OCI-LY3 (cell line): ENCODE data around the gene CYYR1.

Experiments
- H2AFZ ChIP-seq: fragments of 200-600, 300-600 bp; shearing (Covaris generic); 2 replicates; pipeline ENCODE4 v1.6.0; 2014; ENCODE audit warnings: antibody characterized with exemption, low read depth, low read length
- H3K27ac ChIP-seq: fragments of 200-600, 300-600 bp; sonication (generic); 2 replicates; pipeline ENCODE4 v1.5.1; 2014; ENCODE audit warnings: mild to moderate bottlenecking, low read length, moderate library complexity, mixed read lengths
- H3K27me3 ChIP-seq: fragments of 200-600, 300-600 bp; sonication (generic); 2 replicates; pipeline ENCODE4 v1.6.1; 2014; ENCODE audit warnings: low read depth, low read length, mixed read lengths
- H3K36me3 ChIP-seq: fragments of 200-600, 300-600 bp; sonication (generic); replicated peaks from 2 replicates; pipeline ENCODE3; 2014; ENCODE audit warnings: low read depth, low read length, mixed read lengths
- H3K4me1 ChIP-seq: fragments of 300-600, 200-600 bp; sonication (generic); 2 replicates; pipeline ENCODE4 v1.6.1; 2014; ENCODE audit warnings: low read length, mixed read lengths
- H3K4me2 ChIP-seq: fragments of 200-600, 300-600 bp; sonication (generic); 2 replicates; pipeline ENCODE4 v1.6.1; 2014; ENCODE audit warnings: low read length, mixed read lengths
- H3K4me3 ChIP-seq: fragments of 300-600, 200-600 bp; sonication (generic); 2 replicates; pipeline ENCODE4 v1.5.1; 2014; ENCODE audit warnings: antibody characterized with exemption, mild to moderate bottlenecking, low read length, moderate library complexity
- H3K79me2 ChIP-seq: fragments of 300-600, 200-600 bp; shearing (Covaris generic); 2 replicates; pipeline ENCODE4 v1.6.1; 2014; ENCODE audit warnings: mild to moderate bottlenecking, low read length, mixed read lengths
- H3K9ac ChIP-seq: fragments of 300-600, 200-600 bp; shearing (Covaris generic); 2 replicates; pipeline ENCODE4 v1.6.0; 2014; ENCODE audit warnings: mild to moderate bottlenecking, low read length, moderate library complexity
- H3K9me3 ChIP-seq: fragments of 200-600, 300-600 bp; shearing (Covaris generic); 2 replicates; pipeline ENCODE4 v1.6.1; 2014; ENCODE audit warnings: low read length, mixed read lengths; ENCODE audit not compliant: insufficient read depth
- H4K20me1 ChIP-seq: fragments of 200-600, 300-600 bp; sonication (generic); 2 replicates; pipeline ENCODE4 v1.6.1; 2016; ENCODE audit warnings: low read length, mixed read lengths; ENCODE audit not compliant: insufficient read depth
- EZH2phosphoT487 ChIP-seq: fragments of 200-600 bp; shearing (Covaris generic); IDR thresholded peaks from 2 replicates; pipeline ENCODE4 v1.6.1; 2018; ENCODE audit warnings: antibody characterized with exemption, mixed run types, low read depth
- TF ChIP-seq, protein P1 (sequence below): fragments of 200-600, 300-600 bp; sonication (generic); IDR thresholded peaks from 2 replicates; pipeline ENCODE4 v1.5.1; 2014; ENCODE audit warnings: antibody characterized with exemption, low read length, low read depth

The CYYR1 gene

DNA sequence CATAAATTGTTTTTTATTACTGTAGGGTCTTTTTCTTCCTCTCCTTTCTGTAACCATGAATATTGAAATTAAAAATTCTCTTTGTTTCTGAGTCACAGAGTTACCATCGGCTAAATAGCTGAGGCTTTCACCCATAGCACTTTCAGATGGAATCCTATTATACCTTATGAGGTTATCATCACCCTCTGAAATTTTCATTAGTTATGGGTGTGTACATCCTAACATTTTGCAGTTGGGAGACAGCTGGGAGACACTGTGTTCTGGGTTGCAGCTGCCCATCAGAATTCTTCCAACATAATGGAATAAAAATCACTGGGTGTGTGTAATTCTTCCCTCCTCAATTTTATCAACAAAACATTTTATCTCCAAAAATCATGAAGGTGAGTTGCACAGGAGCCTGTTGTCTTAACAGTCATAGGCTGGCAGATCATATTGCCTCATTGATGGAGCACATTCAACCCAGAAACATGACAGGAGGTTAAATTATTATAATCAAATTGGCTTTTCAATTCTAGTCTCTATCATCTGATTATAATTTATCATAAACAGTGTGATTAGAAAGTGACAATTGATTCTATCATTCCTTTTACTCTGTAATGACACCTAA lies 17.4 kb downstream of the CYYR1 start:
- TF ChIP-seq, protein P1, sequence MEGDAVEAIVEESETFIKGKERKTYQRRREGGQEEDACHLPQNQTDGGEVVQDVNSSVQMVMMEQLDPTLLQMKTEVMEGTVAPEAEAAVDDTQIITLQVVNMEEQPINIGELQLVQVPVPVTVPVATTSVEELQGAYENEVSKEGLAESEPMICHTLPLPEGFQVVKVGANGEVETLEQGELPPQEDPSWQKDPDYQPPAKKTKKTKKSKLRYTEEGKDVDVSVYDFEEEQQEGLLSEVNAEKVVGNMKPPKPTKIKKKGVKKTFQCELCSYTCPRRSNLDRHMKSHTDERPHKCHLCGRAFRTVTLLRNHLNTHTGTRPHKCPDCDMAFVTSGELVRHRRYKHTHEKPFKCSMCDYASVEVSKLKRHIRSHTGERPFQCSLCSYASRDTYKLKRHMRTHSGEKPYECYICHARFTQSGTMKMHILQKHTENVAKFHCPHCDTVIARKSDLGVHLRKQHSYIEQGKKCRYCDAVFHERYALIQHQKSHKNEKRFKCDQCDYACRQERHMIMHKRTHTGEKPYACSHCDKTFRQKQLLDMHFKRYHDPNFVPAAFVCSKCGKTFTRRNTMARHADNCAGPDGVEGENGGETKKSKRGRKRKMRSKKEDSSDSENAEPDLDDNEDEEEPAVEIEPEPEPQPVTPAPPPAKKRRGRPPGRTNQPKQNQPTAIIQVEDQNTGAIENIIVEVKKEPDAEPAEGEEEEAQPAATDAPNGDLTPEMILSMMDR, result no peak
- no peak for TF ChIP-seq EZH2phosphoT487
- H3K4me1 ChIP-seq, result no peaks in the 10 kb centered on the region
- no peak overlapping the region for H3K4me3 ChIP-seq
- no peak overlapping the region for H3K27ac ChIP-seq
- H3K4me2 ChIP-seq, result no peak overlapping the region
- no peaks in the 10 kb centered on the region for H3K27me3 ChIP-seq
- no peak overlapping the region for H3K9ac ChIP-seq
- H2AFZ ChIP-seq, result no peak overlapping the region
- no peaks in the 10 kb centered on the region for H3K9me3 ChIP-seq
- H3K36me3 ChIP-seq, result no peaks in the 10 kb centered on the region
- no peaks in the 10 kb centered on the region for H4K20me1 ChIP-seq
- no peaks in the 10 kb centered on the region for H3K79me2 ChIP-seq

DNA sequence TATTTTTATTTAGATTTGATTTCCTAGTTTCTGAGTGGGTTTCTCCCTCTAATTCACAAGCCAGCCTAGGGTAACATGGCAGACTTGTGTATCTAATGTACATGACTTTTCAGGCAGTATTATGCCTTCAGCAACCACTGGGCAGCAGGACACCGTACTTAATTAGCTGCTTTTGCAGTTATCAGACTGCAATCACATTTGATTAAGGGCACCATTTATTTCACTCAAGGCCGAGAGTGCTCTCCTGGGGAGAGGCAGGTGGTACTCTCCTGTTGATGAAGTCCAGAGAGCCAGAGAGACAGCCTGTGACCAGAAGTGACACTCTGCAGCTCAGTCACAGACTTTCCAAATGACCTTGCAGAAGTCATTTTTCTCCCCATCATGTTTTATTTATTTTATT lies 18.7 kb downstream of the CYYR1 start:
- H3K27ac ChIP-seq, result no peak overlapping the region

DNA sequence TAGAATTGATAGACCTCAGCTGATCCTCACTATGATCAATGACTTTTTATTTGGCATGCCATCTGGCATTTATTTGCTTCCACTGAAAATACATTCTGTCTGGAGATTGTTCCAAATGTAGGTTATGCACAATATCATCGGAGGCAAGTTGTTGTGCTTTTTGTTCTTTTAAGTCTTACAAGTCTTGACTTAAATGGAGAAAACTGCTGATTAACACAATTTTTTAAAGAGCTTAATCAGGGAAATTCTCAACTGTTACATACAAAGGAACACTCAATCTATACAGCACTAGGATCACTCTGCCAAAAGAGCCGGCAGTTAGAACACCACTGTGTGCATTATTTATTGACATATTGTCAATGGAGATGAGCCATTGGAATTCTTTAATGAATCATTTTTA lies 19.2 kb downstream of the CYYR1 start:
- Histone ChIP-seq H3K27me3 (no peaks in the 10 kb centered on the region), H3K36me3 (no peaks in the 10 kb centered on the region), H3K79me2 (no peaks in the 10 kb centered on the region), H3K4me3 (no peak overlapping the region), H4K20me1 (no peaks in the 10 kb centered on the region), H2AFZ (no peak overlapping the region), H3K9ac (no peak overlapping the region), H3K27ac (no peak overlapping the region), H3K9me3 (no peaks in the 10 kb centered on the region), H3K4me2 (no peak overlapping the region), H3K4me1 (peaks cover 8% of the 10 kb centered on the region; the same call in 1 of the 2 replicates)
- TF ChIP-seq, protein P1, result no peak
- TF ChIP-seq EZH2phosphoT487, result no peak

More for the DNA sequence above, 18.7 kb downstream of the CYYR1 start:
- H3K4me2 ChIP-seq, result no peak overlapping the region
- no peak overlapping the region for H3K9ac ChIP-seq
- no peaks in the 10 kb centered on the region for H4K20me1 ChIP-seq
- H3K36me3 ChIP-seq, result no peaks in the 10 kb centered on the region
- no peaks in the 10 kb centered on the region for H3K27me3 ChIP-seq
- TF ChIP-seq EZH2phosphoT487, result no peak
- TF ChIP-seq, protein P1, result no peak
- H3K4me3 ChIP-seq, result no peak overlapping the region
- H2AFZ ChIP-seq, result no peak overlapping the region
- peaks cover 8% of the 10 kb centered on the region; the same call in 1 of the 2 replicates for H3K4me1 ChIP-seq
- no peaks in the 10 kb centered on the region for H3K79me2 ChIP-seq
- H3K9me3 ChIP-seq, result no peaks in the 10 kb centered on the region

DNA sequence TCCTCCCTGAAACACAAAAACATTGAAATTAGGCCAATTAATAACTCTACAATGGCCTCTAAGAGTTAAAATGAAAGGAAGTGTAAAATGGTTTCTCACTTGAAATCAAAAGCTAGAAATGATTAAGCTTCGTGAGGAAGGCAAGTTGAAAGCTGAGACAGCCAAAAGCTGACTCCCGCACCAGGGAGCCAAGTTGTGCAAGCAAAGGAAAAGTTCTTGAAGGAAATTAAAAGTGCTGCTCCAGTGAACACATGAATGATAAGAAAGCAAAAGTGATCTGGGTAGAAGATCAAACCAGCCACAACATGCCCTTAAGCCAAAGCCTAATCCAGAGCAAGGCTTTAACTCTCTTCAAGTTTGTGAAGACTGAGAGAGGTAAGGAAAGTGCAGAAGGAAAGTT lies 22.8 kb downstream of the CYYR1 start:
- Histone ChIP-seq H3K36me3 (no peaks in the 10 kb centered on the region), H4K20me1 (no peaks in the 10 kb centered on the region), H2AFZ (0 out of 2 replicates have a peak overlapping the region, but pooled peaks have one; percentile 41), H3K27me3 (no peaks in the 10 kb centered on the region), H3K27ac (no peak overlapping the region), H3K9me3 (no peaks in the 10 kb centered on the region), H3K4me1 (peaks cover 17% of the 10 kb centered on the region; the same call in 1 of the 2 replicates), H3K4me2 (peak overlapping the region; percentile 37), H3K79me2 (no peaks in the 10 kb centered on the region), H3K9ac (no peak overlapping the region), H3K4me3 (no peak overlapping the region)
- TF ChIP-seq, protein P1, result no peak
- no peak for TF ChIP-seq EZH2phosphoT487
